ENCODE measurements around the gene BRINP2.

Gene BRINP2, protein sequence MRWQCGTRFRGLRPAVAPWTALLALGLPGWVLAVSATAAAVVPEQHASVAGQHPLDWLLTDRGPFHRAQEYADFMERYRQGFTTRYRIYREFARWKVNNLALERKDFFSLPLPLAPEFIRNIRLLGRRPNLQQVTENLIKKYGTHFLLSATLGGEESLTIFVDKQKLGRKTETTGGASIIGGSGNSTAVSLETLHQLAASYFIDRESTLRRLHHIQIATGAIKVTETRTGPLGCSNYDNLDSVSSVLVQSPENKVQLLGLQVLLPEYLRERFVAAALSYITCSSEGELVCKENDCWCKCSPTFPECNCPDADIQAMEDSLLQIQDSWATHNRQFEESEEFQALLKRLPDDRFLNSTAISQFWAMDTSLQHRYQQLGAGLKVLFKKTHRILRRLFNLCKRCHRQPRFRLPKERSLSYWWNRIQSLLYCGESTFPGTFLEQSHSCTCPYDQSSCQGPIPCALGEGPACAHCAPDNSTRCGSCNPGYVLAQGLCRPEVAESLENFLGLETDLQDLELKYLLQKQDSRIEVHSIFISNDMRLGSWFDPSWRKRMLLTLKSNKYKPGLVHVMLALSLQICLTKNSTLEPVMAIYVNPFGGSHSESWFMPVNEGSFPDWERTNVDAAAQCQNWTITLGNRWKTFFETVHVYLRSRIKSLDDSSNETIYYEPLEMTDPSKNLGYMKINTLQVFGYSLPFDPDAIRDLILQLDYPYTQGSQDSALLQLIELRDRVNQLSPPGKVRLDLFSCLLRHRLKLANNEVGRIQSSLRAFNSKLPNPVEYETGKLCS

DNA sequence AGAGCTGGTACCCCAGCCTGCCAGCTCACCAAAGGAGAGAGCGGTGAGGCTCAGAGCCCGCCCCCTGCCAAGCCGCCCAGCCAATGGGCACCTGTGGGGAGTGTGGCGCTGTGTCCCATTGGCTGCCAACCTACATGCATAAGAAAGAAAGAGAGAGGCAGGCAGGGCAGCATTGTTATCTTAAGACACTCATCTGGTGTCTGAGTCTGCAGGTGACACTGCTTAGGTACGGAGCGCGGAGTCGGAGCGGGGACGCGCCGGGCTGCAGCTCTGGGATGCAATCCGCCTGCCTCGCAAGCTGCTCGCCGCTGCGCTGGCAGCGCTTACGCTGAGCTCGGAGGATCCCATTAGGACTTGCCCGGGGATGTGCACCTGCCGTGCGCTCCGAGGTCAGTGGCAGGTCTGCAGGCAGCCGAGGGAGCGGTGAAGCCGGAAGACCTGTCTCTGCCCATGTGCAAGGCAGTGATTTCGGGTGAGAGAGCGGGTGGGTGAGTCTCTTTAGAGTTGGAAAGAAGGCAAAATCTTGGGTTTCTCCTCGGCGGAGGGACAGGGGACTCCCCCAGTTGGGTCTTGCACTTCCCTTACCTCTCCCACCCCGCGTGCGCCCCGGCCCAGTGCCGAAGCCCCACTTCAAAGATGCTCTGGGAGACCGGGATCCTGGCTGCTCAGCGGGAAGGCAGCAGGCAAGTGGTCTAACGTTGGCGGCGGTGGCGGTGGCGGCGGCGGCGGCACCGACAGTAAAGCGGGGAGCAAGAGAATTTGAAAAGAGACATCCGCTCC is at the start of gene BRINP2:
Gene BRINP2 (plus strand): TSS at position 203 of the 780 bp plus-strand sequence. CDS start 58,919 bp downstream, outside the sequence.
- in situ Hi-C loops (cut with MboI; ENCODE audit: low sequenced_read_pairs, unreplicated experiment) = no loop called here
- TF ChIP-seq, protein P1, sequence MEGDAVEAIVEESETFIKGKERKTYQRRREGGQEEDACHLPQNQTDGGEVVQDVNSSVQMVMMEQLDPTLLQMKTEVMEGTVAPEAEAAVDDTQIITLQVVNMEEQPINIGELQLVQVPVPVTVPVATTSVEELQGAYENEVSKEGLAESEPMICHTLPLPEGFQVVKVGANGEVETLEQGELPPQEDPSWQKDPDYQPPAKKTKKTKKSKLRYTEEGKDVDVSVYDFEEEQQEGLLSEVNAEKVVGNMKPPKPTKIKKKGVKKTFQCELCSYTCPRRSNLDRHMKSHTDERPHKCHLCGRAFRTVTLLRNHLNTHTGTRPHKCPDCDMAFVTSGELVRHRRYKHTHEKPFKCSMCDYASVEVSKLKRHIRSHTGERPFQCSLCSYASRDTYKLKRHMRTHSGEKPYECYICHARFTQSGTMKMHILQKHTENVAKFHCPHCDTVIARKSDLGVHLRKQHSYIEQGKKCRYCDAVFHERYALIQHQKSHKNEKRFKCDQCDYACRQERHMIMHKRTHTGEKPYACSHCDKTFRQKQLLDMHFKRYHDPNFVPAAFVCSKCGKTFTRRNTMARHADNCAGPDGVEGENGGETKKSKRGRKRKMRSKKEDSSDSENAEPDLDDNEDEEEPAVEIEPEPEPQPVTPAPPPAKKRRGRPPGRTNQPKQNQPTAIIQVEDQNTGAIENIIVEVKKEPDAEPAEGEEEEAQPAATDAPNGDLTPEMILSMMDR (IDR thresholded peaks at IDR 0.05; ENCODE audit: borderline replicate concordance, control extremely low read depth, extremely low read depth, insufficient read depth, missing control alignments) = no peak
- no peak for DNase-seq (ENCODE audit: low spot score)

DNA sequence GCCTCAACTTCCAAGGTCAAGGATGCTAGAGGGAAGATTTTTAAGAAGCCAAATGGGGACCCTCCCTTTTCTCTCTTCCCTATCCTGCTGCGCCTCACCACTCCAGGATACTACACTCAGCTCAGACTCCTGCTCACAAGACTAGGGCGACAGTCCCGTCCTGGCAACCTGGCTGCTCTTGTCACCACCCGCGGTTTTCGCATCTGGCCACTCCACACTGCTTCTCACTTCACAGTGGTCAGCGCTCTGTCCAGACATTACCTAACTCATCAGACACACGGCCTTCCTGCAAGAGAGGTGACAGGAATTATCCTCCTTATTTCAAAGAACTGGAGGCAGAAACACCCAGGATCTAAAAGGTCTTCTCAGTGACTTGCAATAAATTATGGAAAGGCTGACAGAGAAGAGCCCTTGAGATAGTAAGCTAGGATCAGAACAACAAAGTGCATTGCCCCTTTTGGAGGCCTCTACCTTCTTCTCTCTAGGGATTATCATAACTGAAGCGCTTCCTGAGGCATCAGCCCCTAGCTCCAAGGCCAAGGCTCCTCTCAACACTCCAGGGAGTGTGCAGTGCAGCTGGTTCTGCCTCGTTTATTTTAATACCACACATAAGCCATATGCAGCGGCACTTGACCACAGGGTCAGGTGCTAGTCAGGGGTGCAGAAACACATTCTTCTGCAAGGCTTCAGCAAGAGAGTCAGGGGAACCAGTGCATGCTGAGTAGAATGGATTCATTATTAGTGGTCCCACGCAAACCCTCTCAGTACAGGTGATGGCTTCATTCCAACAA is 48.1 kb upstream of the BRINP2 start:
- TF ChIP-seq, protein P1 (IDR thresholded peaks at IDR 0.05; ENCODE audit: borderline replicate concordance, control extremely low read depth, extremely low read depth, insufficient read depth, missing control alignments) = no peak
- DNase-seq (ENCODE audit: low spot score) = no peak
- in situ Hi-C loops (cut with MboI; ENCODE audit: low sequenced_read_pairs, unreplicated experiment) = no loop called here

DNA sequence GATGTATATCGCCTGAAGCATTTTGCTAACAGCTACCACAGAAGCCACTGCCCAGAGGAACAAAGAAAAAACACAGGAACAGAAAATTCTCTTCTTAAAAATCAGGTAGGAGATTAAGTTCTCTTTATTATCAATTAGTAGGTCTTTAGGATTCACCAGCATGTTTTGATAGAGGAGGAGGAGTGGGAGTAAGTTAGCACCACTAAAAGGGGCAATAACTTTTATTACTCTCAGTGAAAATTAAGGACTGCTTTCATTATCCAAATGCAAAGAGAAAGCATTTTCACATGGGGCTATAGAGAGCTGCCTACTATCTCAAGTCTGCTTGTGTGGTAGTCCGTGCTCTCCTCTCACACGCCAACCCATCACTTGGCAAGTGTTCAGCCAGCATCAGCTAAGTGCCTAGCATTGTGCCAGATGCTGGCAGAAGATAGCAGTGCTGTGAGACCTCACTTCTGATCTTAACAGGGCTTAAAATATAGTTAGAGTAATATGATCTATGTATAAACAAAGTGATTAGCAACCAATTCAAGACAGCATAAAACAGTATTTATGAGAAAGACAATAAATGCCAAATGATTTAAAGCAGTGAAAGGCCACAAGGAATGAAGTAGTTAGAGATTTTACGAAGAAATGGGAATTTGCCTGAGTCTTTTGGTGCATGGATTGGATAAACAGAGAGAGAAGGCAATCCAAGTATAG is 46.0 kb upstream of the BRINP2 start:
- in situ Hi-C loops (cut with MboI; ENCODE audit: low sequenced_read_pairs, unreplicated experiment) = no loop called here

DNA sequence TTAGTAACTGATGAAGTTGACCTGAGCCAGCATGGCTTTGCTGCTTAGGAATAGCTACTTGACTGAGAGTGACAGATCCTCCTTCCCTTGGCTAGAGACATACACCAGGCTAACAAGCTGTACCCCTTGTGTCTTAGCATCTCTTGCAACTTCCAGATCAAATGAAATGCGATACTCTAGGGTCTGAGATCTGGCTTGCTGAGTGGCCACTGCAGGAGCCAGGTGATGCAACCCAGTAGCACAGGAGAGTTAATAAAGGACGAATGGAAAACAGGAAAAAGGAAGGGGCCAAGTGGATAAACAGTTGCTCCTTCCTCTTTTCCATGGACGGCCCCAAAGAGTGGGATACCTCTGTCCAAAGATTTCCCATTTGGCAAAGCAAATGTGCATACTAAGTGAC is 44.5 kb upstream of the BRINP2 start:
- TF ChIP-seq, protein P1 (IDR thresholded peaks at IDR 0.05; ENCODE audit: borderline replicate concordance, control extremely low read depth, extremely low read depth, insufficient read depth, missing control alignments) = no peak
- in situ Hi-C loops (cut with MboI; ENCODE audit: low sequenced_read_pairs, unreplicated experiment) = no loop called here
- no peak for DNase-seq (ENCODE audit: low spot score)

More for the DNA sequence above, 46.0 kb upstream of the BRINP2 start:
- TF ChIP-seq, protein P1 (IDR thresholded peaks at IDR 0.05; ENCODE audit: borderline replicate concordance, control extremely low read depth, extremely low read depth, insufficient read depth, missing control alignments) = no peak
- DNase-seq (ENCODE audit: low spot score) = no peak

DNA sequence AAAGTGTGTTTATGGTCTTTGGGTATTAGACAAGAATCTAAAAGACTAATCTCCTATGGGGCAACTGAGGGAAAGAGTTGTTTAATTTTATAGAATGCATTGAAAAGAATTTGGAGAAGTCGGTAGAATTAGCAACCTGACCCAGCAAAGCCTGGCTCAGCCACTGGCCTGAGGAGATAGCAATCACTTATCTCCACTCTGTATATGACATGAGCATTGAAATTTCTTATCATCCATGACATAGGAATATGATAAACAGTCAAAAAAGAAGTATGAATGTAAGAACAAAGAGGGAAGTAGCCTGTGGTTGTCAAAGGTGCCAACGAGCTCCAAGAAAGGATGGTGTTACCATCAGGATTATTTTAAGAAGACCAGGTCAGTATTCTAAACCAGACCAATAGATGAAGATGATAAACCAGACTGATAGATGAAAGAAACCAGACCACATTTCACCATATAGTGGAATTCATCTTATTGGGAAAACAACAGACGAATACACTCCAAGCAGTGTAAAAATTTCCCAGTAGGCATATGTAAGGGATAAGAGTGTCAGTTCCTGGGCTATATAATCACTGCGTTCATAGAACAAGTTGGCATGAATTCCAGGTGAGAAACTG is 42.0 kb upstream of the BRINP2 start:
- in situ Hi-C loops (cut with MboI; ENCODE audit: low sequenced_read_pairs, unreplicated experiment) = no loop called here
- TF ChIP-seq, protein P1 (IDR thresholded peaks at IDR 0.05; ENCODE audit: borderline replicate concordance, control extremely low read depth, extremely low read depth, insufficient read depth, missing control alignments) = no peak
- no peak for DNase-seq (ENCODE audit: low spot score)

Measured in GM13976 (cell line).